HG02973 (cell line): ENCODE measurements around the gene POLR3K.
A peak's percentile ranks its signal among the peaks of the same experiment; 100 is the strongest.

Source experiments
- ATAC-seq: cut with Tn5 transposase; IDR thresholded peaks from one replicate; pipeline ENCODE4 v1.9.1; 2021; ENCODE audit warnings: moderate library complexity; ENCODE audit not compliant: unreplicated experiment

The POLR3K gene

DNA sequence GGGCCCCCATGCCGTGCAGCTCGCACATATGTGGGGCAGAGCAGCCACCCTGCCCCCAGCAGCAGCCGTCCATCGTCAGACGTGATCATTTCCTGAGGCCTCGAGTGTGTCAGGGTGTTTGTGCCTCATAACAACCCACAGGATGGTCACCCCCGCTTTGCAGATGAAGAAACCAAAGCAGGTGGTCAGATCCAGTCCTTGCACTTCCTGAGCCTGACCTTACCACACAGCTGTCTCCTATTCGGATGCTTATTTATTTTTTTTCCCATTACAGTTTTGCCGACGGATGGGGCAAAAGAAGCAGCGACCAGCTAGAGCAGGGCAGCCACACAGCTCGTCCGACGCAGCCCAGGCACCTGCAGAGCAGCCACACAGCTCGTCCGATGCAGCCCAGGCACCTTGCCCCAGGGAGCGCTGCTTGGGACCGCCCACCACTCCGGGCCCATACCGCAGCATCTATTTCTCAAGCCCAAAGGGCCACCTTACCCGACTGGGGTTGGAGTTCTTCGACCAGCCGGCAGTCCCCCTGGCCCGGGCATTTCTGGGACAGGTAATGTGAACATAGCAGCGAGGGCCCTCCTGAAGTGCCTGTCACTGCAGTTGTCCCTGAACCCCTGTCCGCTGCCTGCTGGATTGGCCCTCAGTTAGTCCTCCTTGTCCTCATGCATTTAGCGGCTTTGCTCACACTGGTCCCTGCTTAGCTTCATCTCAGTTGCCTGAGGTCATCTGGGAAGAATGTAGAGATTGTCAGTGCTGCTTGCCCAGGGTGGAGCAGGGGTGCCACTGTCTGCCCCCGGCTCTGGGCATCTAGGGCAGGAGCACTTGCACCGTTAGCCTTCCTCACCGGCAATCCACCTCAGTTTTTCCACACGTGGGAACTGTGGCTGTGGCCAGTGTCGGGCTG, 26.0 kb upstream of the POLR3K start:
- no peak for ATAC-seq

- no peak for ATAC-seq
Observed at GRCh38 chr16:78444-79150, 25.2 kb upstream of the POLR3K start.

DNA sequence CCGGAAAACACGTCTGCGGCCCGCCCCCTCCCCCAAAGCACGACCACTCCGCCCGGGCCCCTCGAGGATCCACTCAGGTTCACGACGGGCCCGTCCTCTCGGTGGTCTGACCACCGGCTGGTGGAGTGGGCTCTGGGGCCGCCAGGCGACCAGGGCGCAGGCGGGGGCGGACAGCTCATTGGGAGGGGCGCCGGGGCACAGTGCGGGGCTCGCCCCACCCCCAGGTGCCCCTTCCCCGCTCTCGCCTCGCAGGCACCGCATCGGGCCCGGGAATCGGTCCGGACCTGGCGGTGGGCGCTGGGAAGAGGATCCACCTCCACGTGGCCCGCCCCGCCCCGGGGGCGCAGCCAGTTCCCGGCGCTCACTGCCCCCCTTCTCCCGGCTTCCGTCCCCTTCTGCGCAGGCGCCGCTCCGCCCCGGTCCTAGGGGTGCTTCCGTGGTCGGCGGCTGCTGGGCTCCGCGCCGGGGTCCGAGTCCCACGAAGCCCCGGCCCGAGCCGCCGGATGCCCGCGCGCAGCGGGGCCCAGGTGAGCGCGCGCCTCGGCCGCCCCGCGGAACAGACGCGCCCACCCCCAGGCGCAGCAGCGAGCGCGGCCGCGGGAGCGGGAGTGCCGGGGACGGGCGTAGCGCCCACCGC, 24.5 kb upstream of the POLR3K start, which contains the start of gene MPG:
Gene MPG (plus strand): TSS at position 419 of the 637 bp plus-strand sequence. CDS start 85 bp downstream, at position 504.
- peak; percentile 54 for ATAC-seq

DNA sequence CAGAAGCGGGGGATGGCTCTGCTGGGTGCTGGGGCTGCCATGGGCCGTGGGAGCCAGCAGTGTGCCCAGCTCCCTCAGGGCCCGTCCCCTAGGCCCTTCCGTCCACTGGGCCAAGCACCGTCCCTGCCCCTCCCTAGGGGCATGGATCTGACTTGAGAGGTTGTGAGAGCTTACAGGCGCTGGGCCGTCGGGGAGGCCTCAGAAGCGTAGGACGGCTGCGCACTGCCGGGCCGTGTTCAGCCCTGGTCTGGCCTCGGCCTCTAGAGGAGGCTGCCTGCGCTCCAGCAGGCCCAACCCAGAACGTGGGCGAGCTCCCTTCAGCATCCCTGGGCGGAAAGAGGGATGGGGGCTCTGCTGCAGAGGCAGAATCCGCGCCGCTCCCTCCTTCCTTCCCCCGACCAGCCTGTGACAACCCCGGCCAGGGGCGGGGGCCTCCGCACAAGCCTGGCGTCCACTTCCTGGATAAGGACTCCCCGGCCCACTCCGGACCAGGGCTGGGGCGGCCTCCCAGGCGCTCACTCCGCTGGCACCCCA, 23.9 kb upstream of the POLR3K start:
- peak; percentile 14 for ATAC-seq

DNA sequence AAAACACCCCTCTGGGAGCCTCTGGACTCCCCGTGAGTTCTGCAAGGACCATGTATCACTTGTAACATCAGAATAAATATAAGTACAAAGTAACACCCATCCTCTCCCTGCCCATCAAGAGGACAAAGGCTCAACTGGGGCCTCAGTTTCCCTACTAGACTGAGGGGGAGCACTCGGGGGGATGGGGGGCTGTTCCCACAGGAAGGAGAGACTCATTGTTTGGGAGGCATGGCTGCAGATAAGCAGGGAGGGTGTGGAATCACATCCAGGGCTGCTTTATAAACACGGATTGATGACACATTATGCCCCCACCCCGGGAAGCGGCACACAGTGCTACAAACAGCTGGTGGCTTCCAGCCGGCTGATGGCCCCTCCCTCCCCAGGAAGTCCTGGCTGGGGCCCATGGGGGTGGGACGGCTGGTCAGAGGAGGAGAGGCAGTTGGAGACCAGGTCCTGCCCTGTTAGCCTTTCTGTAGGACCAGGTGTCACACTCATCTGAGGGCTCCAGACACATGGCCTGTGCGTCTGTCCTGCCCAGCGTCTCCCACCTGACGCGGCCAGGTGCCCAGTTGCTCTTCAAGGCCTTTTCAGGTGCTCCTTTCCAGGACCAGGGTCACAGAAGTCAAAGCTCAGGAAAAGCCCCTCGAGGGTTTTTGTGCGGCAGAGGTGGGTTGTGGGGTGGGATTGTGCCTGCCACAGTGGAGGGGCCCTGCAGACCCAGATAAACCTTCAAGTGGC, 23.3 kb upstream of the POLR3K start:
- no peak for ATAC-seq

DNA sequence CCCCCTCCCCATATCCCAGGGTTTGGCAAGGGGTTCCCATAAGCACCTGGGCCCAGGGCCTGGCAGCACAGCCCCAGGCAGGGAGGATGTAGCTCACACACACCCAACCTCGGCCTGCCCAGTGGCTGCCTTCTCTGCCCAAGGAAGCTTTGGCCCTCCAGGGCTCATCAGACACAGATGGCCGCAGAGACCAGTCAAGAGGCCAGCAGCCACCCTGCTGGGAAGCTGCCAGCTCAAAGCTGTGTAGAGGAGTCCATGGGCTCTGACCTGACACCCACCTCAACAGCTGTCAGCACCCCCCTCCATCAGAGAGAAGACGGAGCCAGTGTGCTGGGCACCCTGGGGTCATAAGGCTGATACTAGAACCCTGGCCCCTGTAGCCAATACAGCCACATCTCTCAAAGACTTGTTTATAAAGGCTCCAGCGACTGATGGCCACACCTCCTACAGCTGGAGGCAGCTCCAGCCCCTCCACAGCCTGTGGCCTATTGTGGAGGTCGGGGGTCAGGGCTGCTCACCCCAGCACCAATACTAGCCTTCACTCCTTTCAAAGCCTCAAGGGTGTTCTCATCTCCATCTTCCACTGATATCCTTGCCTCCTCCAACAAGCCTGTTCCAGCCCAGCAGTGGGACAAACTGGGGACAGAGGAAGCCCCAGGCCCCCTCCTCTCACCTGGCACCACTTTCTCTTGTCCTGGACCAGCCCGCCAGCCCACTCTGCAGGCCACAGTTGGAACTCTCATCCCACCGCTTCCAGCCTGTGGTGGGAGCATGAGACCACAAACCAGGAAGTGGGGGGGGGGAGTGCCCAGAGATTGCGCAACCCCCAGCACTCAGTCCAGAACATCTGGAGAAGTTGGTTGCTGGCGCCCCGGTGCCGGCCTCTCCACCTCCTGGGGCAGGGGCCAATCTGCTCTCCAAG, 22.4 kb upstream of the POLR3K start:
- no peak for ATAC-seq

DNA sequence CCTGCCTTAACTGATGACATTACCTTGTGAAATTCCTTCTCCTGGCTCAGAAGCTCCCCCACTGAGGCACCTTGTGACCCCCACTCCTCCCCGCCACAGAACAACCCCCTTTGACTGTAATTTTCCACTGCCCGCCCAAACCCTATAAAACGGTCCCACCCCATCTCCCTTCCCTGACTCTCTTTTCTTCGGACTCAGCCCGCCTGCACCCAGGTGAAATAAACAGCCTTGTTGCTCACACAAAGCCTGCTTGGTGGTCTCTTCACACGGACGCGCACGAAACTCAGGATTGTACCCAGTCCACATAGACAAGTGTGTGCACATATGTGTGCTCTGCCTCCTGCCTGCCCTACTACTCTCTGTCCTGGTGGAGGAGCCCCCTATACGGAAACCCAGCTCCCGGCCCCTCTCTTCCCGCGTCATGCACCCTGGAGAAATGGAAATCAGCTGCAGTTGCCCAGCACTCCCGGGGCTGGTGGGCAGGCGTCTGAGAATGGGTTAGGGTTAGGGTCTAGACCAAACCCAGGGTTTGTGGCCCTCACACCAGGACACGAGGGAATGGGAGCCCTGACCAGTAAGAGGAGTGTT, 21.4 kb upstream of the POLR3K start:
- no peak for ATAC-seq

DNA sequence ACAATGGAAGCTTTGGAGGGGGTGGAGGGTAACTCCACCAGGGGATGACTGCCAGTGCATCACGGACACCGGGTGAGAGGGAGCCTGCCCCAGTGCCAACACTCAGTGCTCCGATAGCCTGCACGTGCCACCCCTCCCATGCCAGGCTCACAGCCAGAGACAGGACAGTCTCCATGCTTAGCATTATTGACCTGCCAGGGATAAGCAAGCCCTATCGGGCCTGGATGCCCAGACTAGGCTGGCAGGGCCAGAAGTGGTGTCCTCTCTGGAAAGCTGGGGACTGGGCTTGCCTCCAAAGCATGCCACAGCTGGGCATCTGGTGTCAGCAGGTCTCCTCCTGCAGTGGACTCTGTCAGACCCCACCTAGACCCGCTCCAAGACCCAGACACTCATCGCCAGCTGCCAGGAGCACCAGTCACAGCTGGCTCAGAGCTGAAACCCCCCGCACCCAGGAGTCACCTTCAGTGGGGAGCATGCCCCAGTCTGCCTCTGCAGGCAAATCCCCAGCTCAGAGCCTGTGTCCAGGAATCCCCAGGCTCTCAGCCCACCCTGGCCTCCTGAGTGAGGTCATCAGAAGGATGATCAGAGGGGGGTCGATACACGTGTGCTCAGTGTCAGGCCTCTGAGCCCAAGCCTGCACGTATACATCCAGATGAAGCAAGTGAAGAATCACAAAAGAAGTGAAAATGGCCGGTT, 20.8 kb upstream of the POLR3K start:
- no peak for ATAC-seq

DNA sequence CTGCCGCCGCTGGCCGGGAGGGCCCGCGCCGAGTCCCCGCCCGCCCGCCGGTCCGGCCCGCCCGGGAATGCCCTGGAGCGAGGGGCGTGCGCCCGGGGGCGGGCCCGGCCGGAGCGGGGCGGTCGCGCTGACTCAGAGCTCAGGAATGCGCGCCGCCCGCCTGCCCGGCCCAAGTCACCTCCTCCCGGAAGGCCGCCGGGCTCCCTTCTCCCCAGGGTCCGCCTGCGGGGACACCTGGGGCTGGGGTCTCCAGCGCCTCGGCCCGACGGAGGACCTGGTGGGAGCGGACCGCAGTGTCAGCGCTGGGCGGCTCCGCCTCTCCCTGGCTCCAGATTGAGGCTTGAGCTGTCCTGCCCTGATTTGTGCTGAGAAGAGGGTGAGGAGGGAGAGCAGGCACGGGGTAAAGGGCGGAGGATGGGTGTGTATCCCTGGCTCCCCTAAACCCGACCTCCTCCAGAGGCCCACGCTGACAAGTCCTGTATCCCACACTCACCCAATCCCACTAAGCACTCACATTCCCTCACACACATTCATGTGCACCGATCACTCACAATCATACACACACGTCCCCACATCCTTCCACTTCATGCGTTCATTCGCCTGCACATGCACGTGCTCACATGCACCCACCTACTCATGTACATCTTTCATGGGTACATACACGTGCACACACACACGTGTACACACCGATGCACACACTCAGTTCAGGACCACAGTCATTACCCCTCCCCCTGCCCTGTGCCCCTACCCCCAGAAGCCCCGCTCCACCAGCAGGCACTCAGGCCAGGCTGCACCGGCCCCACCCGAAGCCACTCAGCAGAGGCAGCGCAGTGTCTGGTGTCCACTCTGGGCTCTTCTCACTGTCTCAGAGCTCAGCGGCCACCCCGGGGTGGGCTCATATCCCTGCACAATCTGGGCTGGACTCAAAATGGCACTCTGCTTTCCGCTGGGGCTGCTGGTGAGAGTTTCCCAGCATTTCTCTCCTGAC, 19.4 kb upstream of the POLR3K start, which contains the start of gene RHBDF1:
Gene RHBDF1 (minus strand): TSS at position 71 of the 988 bp plus-strand sequence. CDS start 7,616 bp downstream, outside the sequence.
- no peak for ATAC-seq

GRCh38 chr16:71540-72401, 18.4 kb upstream of the POLR3K start:
- ATAC-seq: no peak

GRCh38 chr16:71210-71539, 17.8 kb upstream of the POLR3K start:
- no peak for ATAC-seq

DNA sequence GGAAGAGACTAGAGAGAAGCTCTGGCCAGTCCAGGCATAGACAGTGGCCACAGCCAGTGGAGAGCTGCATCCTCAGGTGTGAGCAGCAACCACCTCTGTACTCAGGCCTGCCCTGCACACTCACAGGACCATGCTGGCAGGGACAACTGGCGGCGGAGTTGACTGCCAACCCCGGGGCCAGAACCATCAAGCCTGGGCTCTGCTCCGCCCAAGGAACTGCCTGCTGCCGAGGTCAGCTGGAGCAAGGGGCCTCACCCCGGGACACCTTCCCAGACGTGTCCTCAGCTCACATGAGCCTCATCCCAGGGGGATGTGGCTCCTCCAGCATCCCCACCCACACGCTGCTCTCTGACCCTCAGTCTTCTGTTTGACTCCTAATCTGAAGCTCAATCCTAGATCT, 15.8 kb upstream of the POLR3K start:
- no peak for ATAC-seq

DNA sequence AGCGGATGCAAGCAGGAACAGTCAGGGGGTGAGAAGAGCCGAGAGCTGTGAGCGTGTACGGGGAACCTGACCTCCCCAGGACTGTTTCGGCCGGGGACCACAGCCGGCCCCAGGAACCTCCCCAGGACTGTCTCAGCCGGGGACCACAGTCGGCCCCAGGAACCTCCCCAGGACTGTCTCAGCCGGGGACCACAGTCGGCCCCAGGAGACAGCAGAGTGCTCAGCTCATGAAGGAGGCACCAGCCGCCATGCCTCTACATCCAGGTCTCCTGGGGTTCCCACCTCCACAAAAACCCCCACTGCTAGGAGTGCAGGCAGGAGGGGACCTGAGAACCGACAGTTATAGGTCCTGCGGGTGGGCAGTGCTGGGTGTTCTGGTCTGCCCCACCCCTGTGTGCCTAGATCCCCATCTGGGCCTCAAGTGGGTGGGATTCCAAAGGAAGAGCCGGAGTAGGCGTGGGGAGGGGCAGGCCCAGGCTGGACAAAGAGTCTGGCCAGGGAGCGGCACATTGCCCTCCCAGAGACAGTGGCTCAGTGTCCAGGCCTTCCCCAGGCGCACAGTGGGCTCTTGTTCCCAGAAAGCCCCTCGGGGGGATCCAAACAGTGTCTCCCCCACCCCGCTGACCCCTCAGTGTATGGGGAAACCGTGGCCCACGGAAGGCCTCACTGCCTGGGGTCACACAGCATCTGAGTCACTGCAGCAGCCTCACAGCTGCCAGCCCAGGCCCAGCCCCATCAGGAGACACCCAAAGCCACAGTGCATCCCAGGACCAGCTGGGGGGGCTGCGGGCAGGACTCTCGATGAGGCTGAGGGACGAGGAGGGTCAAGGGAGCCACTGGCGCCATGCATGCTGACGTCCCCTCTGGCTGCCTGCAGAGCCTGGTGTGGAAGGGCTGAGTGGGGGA, 14.7 kb upstream of the POLR3K start:
- no peak for ATAC-seq

DNA sequence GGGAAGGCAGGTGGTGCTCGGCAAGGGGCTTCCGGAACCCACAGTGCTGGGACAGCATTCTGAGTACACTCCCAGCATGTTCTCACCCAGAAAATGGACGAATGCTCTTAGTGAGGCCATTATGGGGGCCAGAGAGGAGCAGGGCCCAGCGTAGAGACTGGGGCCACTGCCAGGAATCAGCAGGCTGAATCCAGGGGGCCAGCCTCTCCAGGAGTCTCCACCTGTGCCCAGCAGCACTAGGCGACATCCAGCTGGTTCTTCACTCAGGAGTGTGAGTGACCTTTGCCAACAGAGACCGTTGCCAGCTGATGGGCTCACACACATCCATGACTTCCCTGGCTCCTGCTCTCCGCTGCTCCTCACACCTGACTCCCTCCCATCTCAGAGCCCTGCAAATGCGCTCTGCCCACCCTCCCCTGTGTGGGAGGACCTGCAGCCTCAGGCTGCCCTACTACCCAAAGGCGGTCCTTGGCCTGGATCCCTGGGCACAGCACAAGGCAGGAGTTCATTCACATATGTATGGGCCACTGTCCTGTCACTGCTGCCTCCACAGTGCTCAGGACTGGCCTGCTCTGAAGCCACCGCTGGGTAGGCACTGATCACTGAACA, 13.9 kb upstream of the POLR3K start:
- ATAC-seq: no peak
